ENCODE measurements around the gene PCDH9.

DNA sequence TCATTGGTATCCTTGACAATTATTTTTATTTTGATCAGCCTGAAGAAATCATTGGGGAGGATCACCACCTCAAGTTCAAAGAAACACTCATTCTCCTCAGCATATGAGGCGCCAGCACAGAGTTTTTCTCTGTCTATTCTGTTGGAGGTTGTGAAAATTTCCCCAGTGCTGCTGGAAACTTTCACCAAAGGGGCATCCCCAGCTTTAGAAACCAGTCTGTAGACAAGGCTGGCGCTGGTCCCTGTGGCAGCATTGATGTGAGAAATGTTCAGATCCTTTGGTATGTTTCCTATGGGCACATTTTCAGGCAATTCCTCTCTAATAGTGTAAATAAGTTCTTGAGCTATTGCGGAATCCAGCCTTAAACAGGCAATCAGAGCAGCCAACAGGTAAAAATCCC, 2.1 kb downstream of the PCDH9 start:
- TF ChIP-seq, protein P1, sequence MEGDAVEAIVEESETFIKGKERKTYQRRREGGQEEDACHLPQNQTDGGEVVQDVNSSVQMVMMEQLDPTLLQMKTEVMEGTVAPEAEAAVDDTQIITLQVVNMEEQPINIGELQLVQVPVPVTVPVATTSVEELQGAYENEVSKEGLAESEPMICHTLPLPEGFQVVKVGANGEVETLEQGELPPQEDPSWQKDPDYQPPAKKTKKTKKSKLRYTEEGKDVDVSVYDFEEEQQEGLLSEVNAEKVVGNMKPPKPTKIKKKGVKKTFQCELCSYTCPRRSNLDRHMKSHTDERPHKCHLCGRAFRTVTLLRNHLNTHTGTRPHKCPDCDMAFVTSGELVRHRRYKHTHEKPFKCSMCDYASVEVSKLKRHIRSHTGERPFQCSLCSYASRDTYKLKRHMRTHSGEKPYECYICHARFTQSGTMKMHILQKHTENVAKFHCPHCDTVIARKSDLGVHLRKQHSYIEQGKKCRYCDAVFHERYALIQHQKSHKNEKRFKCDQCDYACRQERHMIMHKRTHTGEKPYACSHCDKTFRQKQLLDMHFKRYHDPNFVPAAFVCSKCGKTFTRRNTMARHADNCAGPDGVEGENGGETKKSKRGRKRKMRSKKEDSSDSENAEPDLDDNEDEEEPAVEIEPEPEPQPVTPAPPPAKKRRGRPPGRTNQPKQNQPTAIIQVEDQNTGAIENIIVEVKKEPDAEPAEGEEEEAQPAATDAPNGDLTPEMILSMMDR (IDR thresholded peaks at IDR 0.05; ENCODE audit: insufficient read depth, low read length, poor library complexity, severe bottlenecking) = no peak
- no peak for TF ChIP-seq EZH2phosphoT487 (conservative IDR thresholded peaks at IDR 0.05; ENCODE audit: low read length)

All from SU-DHL-6 (cell line).